ENCODE results near the gene MGME1. TPM values are rescaled to one million over a fixed set of nuclear protein-coding genes. Genes with fewer than 3 reads are reported as not detected.

Gene MGME1
- total RNA-seq, 6 experiments from 2014 or later, result 12.7 to 19.2 (median 17.9) TPM

DNA sequence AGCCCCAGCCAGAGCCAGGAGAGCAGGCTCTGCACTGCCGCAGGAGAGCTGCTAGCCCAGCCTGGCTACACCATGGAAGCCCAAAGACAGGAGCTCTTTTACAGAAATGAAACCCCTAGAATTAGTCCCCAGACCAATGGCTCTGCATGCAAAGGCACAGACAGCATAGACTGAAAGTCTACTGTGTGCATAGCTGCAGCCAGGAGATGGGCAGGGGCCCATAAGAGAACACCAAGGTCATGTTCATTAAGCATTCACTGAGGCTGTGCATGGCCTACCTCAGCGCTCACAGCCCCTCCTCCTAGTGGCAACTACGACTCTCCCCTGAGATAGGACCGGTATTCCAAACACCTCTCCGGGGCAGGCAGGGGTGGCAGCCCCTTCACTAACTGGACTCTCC lies 35.1 kb upstream of the MGME1 start:
- Mint-ChIP-seq H3K36me3 (ENCODE audit: low read depth) (peaks cover 5% of the 10 kb centered on the region; the same call in 1 of the 2 replicates), H3K4me1 (ENCODE audit: low read depth) (peaks cover 24% of the 10 kb centered on the region), H3K9me3 (peaks cover 6% of the 10 kb centered on the region), H3K4me3 (no peak overlapping the region), H3K27me3 (ENCODE audit: insufficient read depth) (peaks cover 4% of the 10 kb centered on the region; the same call in 1 of the 2 replicates), H3K27ac (no peak overlapping the region)
- TF ChIP-seq, protein P1, sequence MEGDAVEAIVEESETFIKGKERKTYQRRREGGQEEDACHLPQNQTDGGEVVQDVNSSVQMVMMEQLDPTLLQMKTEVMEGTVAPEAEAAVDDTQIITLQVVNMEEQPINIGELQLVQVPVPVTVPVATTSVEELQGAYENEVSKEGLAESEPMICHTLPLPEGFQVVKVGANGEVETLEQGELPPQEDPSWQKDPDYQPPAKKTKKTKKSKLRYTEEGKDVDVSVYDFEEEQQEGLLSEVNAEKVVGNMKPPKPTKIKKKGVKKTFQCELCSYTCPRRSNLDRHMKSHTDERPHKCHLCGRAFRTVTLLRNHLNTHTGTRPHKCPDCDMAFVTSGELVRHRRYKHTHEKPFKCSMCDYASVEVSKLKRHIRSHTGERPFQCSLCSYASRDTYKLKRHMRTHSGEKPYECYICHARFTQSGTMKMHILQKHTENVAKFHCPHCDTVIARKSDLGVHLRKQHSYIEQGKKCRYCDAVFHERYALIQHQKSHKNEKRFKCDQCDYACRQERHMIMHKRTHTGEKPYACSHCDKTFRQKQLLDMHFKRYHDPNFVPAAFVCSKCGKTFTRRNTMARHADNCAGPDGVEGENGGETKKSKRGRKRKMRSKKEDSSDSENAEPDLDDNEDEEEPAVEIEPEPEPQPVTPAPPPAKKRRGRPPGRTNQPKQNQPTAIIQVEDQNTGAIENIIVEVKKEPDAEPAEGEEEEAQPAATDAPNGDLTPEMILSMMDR (IDR thresholded peaks at IDR 0.05), result no peak
- no peak for DNase-seq

DNA sequence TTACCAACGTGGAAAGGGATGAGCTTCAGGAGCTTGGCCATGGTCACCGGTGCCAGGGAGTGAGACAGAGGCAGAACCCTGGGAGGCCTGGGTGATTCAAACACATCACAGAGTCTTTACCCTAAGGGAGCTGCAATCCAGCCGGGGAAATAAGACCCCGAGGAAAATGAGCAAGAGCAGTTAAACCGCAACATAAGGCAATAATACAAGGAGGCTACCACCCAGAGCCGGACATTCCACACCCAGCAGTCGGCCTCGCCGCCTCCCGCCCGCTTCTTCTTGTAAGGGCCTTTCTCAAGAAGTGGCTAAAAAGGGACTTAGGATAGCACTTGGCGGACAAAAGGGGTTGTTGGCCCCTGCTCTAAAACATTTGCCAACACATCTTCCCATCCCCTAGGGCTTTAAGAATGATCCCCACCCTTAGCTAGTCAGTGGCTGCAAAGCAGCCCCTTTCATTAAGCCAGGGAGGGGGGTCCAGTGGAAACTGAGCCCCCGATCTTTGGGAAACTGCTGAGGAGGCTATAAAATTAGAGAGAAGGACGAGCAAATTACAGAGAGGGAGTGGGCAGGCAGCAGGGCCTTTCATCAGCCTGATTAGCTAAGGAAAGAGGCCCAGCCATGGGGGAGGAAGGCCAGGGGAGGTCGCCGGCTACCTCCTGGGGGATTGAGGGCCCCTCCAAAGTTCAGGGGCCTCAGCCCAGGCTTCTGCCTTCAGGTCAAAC lies 34.5 kb upstream of the MGME1 start:
- Mint-ChIP-seq H3K27ac (no peak overlapping the region), H3K36me3 (ENCODE audit: low read depth) (peaks cover 5% of the 10 kb centered on the region; the same call in 1 of the 2 replicates), H3K4me3 (no peak overlapping the region), H3K4me1 (ENCODE audit: low read depth) (peaks cover 29% of the 10 kb centered on the region), H3K9me3 (peaks cover 6% of the 10 kb centered on the region), H3K27me3 (ENCODE audit: insufficient read depth) (peaks cover 4% of the 10 kb centered on the region; the same call in 1 of the 2 replicates)
- TF ChIP-seq, protein P1 (IDR thresholded peaks at IDR 0.05), result no peak
- DNase-seq, result no peak

DNA sequence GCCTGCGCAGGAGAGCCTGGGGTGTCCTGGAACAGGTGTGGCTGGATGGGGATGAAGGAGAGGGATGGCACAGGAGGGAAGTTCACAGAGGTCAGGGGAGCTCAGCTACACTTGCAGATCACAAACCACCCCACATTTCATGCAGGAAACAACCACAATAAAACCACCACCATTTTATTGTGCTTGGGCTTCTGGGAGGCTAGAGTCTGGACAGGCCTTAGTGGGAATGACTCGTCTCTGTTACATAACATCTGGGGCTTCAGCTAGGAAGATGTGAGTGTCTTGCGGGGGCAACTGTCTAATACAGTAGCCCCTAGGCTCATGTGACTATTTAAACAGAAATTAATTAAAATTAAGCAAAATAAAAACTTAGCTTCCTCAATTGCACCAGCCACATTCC lies 33.6 kb upstream of the MGME1 start:
- TF ChIP-seq, protein P1 (IDR thresholded peaks at IDR 0.05), result no peak
- H3K36me3 Mint-ChIP-seq (ENCODE audit: low read depth), result peaks cover 5% of the 10 kb centered on the region; the same call in 1 of the 2 replicates
- no peak for DNase-seq
- H3K9me3 Mint-ChIP-seq, result peaks cover 6% of the 10 kb centered on the region
- no peaks in the 10 kb centered on the region for H3K27me3 Mint-ChIP-seq (ENCODE audit: insufficient read depth)
- H3K4me1 Mint-ChIP-seq (ENCODE audit: low read depth), result peaks cover 36% of the 10 kb centered on the region
- no peak overlapping the region for H3K4me3 Mint-ChIP-seq
- no peak overlapping the region for H3K27ac Mint-ChIP-seq

- H3K4me1 Mint-ChIP-seq (ENCODE audit: low read depth), result peaks cover 42% of the 10 kb centered on the region
Measured at GRCh38 chr20:17935761-17936160, 33.1 kb upstream of the MGME1 start.

GRCh38 chr20:17936286-17936760 lies 32.5 kb upstream of the MGME1 start:
- Mint-ChIP-seq H3K27ac (peak overlapping the region; percentile 50), H3K27me3 (ENCODE audit: insufficient read depth) (no peaks in the 10 kb centered on the region), H3K36me3 (ENCODE audit: low read depth) (peaks cover 12% of the 10 kb centered on the region), H3K9me3 (peaks cover 6% of the 10 kb centered on the region), H3K4me1 (ENCODE audit: low read depth) (peaks cover 42% of the 10 kb centered on the region), H3K4me3 (peak overlapping the region; percentile 14; the same call in 1 of the 2 replicates)
- DNase-seq, result no peak
- TF ChIP-seq, protein P1 (IDR thresholded peaks at IDR 0.05), result no peak

More at GRCh38 chr20:17935761-17936160, 33.1 kb upstream of the MGME1 start:
- Mint-ChIP-seq H3K36me3 (ENCODE audit: low read depth) (peaks cover 10% of the 10 kb centered on the region; the same call in 1 of the 2 replicates), H3K27me3 (ENCODE audit: insufficient read depth) (no peaks in the 10 kb centered on the region), H3K9me3 (peaks cover 6% of the 10 kb centered on the region), H3K4me3 (no peak overlapping the region), H3K27ac (no peak overlapping the region)
- TF ChIP-seq, protein P1 (IDR thresholded peaks at IDR 0.05), result no peak
- DNase-seq, result no peak

Data from HFFc6 (cell line).